ES-I3 (cell line): ENCODE results near the gene AMMECR1.

Experiments
- H3K36me3 ChIP-seq: 2 replicates; pipeline ENCODE4 v1.6.1; 2013; ENCODE audit warnings: mild to moderate bottlenecking, low read length, control low read depth, moderate library complexity; ENCODE audit not compliant: insufficient read depth
- H3K4me1 ChIP-seq: 2 replicates; pipeline ENCODE4 v1.6.1; 2013; ENCODE audit warnings: mild to moderate bottlenecking, control low read depth, low read length; ENCODE audit not compliant: insufficient read depth
- H3K9ac ChIP-seq: 2 replicates; pipeline ENCODE4 v1.6.1; 2013; ENCODE audit warnings: low read depth, mild to moderate bottlenecking, low read length, moderate library complexity
- H3K9me3 ChIP-seq: 2 replicates; pipeline ENCODE4 v1.6.1; 2013; ENCODE audit warnings: mild to moderate bottlenecking, low read length, moderate library complexity; ENCODE audit not compliant: control insufficient read depth, insufficient read depth

Gene AMMECR1

GRCh38 chrX:110321081-110321480 is 3.2 kb upstream of the AMMECR1 start:
- H3K9ac ChIP-seq, result no peak overlapping the region
- H3K36me3 ChIP-seq, result no peaks in the 10 kb centered on the region
- H3K4me1 ChIP-seq, result peaks cover 22% of the 10 kb centered on the region; the same call in 1 of the 2 replicates
- H3K9me3 ChIP-seq, result no peaks in the 10 kb centered on the region

GRCh38 chrX:110320381-110320987 is 2.6 kb upstream of the AMMECR1 start:
- Histone ChIP-seq H3K9me3 (no peaks in the 10 kb centered on the region), H3K4me1 (peaks cover 22% of the 10 kb centered on the region; the same call in 1 of the 2 replicates), H3K36me3 (no peaks in the 10 kb centered on the region), H3K9ac (peak overlapping the region; percentile 12; the same call in 1 of the 2 replicates)

- Histone ChIP-seq H3K9ac (peak overlapping the region; percentile 76), H3K36me3 (no peaks in the 10 kb centered on the region), H3K4me1 (peaks cover 22% of the 10 kb centered on the region), H3K9me3 (no peaks in the 10 kb centered on the region)
Observed at GRCh38 chrX:110318664-110318968, 731 bp upstream of the AMMECR1 start.

GRCh38 chrX:110317061-110317819 is 645 bp downstream of the AMMECR1 start:
- no peaks in the 10 kb centered on the region for H3K9me3 ChIP-seq
- H3K9ac ChIP-seq, result peak overlapping the region; percentile 63
- no peaks in the 10 kb centered on the region for H3K36me3 ChIP-seq
- peaks cover 27% of the 10 kb centered on the region for H3K4me1 ChIP-seq

GRCh38 chrX:110316351-110317060 is 1.4 kb downstream of the AMMECR1 start:
- no peaks in the 10 kb centered on the region for H3K9me3 ChIP-seq
- peak overlapping the region; percentile 63 for H3K9ac ChIP-seq
- H3K36me3 ChIP-seq, result no peaks in the 10 kb centered on the region
- peaks cover 27% of the 10 kb centered on the region for H3K4me1 ChIP-seq

- H3K9ac ChIP-seq, result peak overlapping the region; percentile 63; the same call in 1 of the 2 replicates
- H3K4me1 ChIP-seq, result peaks cover 26% of the 10 kb centered on the region
- no peaks in the 10 kb centered on the region for H3K9me3 ChIP-seq
- no peaks in the 10 kb centered on the region for H3K36me3 ChIP-seq
Observed at GRCh38 chrX:110315551-110315950, 2.3 kb downstream of the AMMECR1 start.

GRCh38 chrX:110311437-110312230 is 6.3 kb downstream of the AMMECR1 start:
- no peak overlapping the region for H3K9ac ChIP-seq
- no peaks in the 10 kb centered on the region for H3K9me3 ChIP-seq
- H3K36me3 ChIP-seq, result no peaks in the 10 kb centered on the region
- peaks cover 40% of the 10 kb centered on the region for H3K4me1 ChIP-seq

GRCh38 chrX:110310896-110311295 is 7.0 kb downstream of the AMMECR1 start:
- H3K9me3 ChIP-seq, result no peaks in the 10 kb centered on the region
- H3K4me1 ChIP-seq, result peaks cover 40% of the 10 kb centered on the region
- H3K9ac ChIP-seq, result no peak overlapping the region
- H3K36me3 ChIP-seq, result no peaks in the 10 kb centered on the region

- Histone ChIP-seq H3K36me3 (no peaks in the 10 kb centered on the region), H3K4me1 (peaks cover 40% of the 10 kb centered on the region), H3K9ac (no peak overlapping the region), H3K9me3 (no peaks in the 10 kb centered on the region)
Observed at GRCh38 chrX:110310000-110310790, 7.7 kb downstream of the AMMECR1 start.

GRCh38 chrX:110308220-110308619 is 9.7 kb downstream of the AMMECR1 start:
- Histone ChIP-seq H3K9me3 (no peaks in the 10 kb centered on the region), H3K4me1 (peaks cover 36% of the 10 kb centered on the region), H3K36me3 (no peaks in the 10 kb centered on the region), H3K9ac (no peak overlapping the region)

GRCh38 chrX:110304884-110305283 is 13.0 kb downstream of the AMMECR1 start:
- H3K36me3 ChIP-seq, result no peaks in the 10 kb centered on the region
- H3K4me1 ChIP-seq, result peaks cover 12% of the 10 kb centered on the region; the same call in 1 of the 2 replicates
- no peaks in the 10 kb centered on the region for H3K9me3 ChIP-seq
- no peak overlapping the region for H3K9ac ChIP-seq

GRCh38 chrX:110304371-110304770 is 13.5 kb downstream of the AMMECR1 start:
- Histone ChIP-seq H3K4me1 (peaks cover 12% of the 10 kb centered on the region; the same call in 1 of the 2 replicates), H3K9ac (no peak overlapping the region), H3K36me3 (no peaks in the 10 kb centered on the region), H3K9me3 (no peaks in the 10 kb centered on the region)

- Histone ChIP-seq H3K9me3 (no peaks in the 10 kb centered on the region), H3K9ac (no peak overlapping the region), H3K4me1 (no peaks in the 10 kb centered on the region), H3K36me3 (no peaks in the 10 kb centered on the region)
Observed at GRCh38 chrX:110302975-110303374, 14.9 kb downstream of the AMMECR1 start.
